WTC11 (cell line): ENCODE results near the gene FZD10. TPM values are rescaled to one million over a fixed set of nuclear protein-coding genes. Genes with fewer than 3 reads are reported as not detected.

Experiments used
- ATAC-seq: fragments of 200-7000 bp; cut with Tn5 transposase; 2 replicates; pipeline ENCODE4 v1.10.0; 2021; ENCODE audit warnings: mild to moderate bottlenecking, moderate library complexity
- CTCF ChIA-PET: fragments of 300-600 bp; sonication (Branson Sonifier 250); formaldehyde crosslinking; loops from one replicate; lab custom pipeline; 2021; ENCODE audit warnings: antibody characterized with exemption; lab: Charles Lee
- POLR2A ChIA-PET: fragments of 350-600 bp; sonication (Branson Sonifier 250); formaldehyde crosslinking; loops from one replicate; lab custom pipeline; 2021; ENCODE audit warnings: antibody characterized with exemption; lab: Charles Lee
- DNase-seq: peaks from one replicate; pipeline ENCODE4 v3.0.0; 2021; ENCODE audit warnings: low spot score
- H3K27ac Mint-ChIP-seq: 2 replicates; pipeline ENCODE4 v1.8.0; 2021; ENCODE audit warnings: mixed read lengths
- H3K27me3 Mint-ChIP-seq: 2 replicates; pipeline ENCODE4 v1.8.0; 2021; ENCODE audit warnings: low read depth, mild to moderate bottlenecking, moderate library complexity, mixed read lengths
- H3K36me3 Mint-ChIP-seq: 2 replicates; pipeline ENCODE4 v1.8.0; 2021; ENCODE audit warnings: mixed read lengths
- H3K4me1 Mint-ChIP-seq: 2 replicates; pipeline ENCODE4 v1.8.0; 2022; ENCODE audit warnings: mixed read lengths
- H3K4me3 Mint-ChIP-seq: 2 replicates; pipeline ENCODE4 v1.8.0; 2021; ENCODE audit warnings: mild to moderate bottlenecking, moderate library complexity, mixed read lengths
- H3K9me3 Mint-ChIP-seq: 2 replicates; pipeline ENCODE4 v1.8.0; 2021; ENCODE audit warnings: mixed read lengths
- ATF2 ChIP-seq: sonication (generic); formaldehyde crosslinking; IDR thresholded peaks from 2 replicates; pipeline ENCODE4 v1.8.1; 2022; ENCODE audit warnings: low read depth, missing genetic modification reagents, borderline replicate concordance
- ATF6 ChIP-seq: sonication (generic); formaldehyde crosslinking; IDR thresholded peaks from 2 replicates; pipeline ENCODE4 v1.8.1; 2023; ENCODE audit warnings: mild to moderate bottlenecking, missing genetic modification reagents
- CBFB ChIP-seq: sonication (generic); formaldehyde crosslinking; IDR thresholded peaks from 2 replicates; pipeline ENCODE4 v1.8.1; 2022; ENCODE audit warnings: mild to moderate bottlenecking, low read depth, missing genetic modification reagents
- ELF4 ChIP-seq: sonication (generic); formaldehyde crosslinking; IDR thresholded peaks from 2 replicates; pipeline ENCODE4 v1.8.1; 2022; ENCODE audit warnings: low read depth, mild to moderate bottlenecking, moderate library complexity, missing genetic modification reagents
- FOXK1 ChIP-seq: sonication (generic); formaldehyde crosslinking; IDR thresholded peaks from 2 replicates; pipeline ENCODE4 v1.8.0; 2022; ENCODE audit warnings: mild to moderate bottlenecking, moderate library complexity, missing genetic modification reagents
- NR3C1 ChIP-seq: sonication (generic); formaldehyde crosslinking; conservative IDR thresholded peaks from 2 replicates; pipeline ENCODE4 v1.8.1; 2023; ENCODE audit warnings: low read depth, mild to moderate bottlenecking, missing genetic modification reagents
- ZBTB43 ChIP-seq: sonication (generic); formaldehyde crosslinking; IDR thresholded peaks from 2 replicates; pipeline ENCODE4 v1.8.1; 2023; ENCODE audit warnings: mild to moderate bottlenecking, missing genetic modification reagents
- ZNF671 ChIP-seq: fragments of 250-450 bp; sonication (Bioruptor Pico); IDR thresholded peaks from 2 replicates; pipeline ENCODE4 v1.8.0; 2021; ENCODE audit warnings: mild to moderate bottlenecking
- total RNA-seq: library from RNA; stranded (reverse); gene quantifications from 3 replicates; pipeline ENCODE4 v1.2.3, GENCODE V29; 2021
- TF ChIP-seq, protein P1 (sequence below): sonication (generic); formaldehyde crosslinking; conservative IDR thresholded peaks from 2 replicates; pipeline ENCODE4 v1.8.1; 2022; ENCODE audit warnings: mild to moderate bottlenecking, missing genetic modification reagents
- TF ChIP-seq, protein P2 (sequence below): sonication (generic); formaldehyde crosslinking; IDR thresholded peaks from 2 replicates; pipeline ENCODE4 v1.8.0; 2022; ENCODE audit warnings: missing genetic modification reagents
- TF ChIP-seq, protein P3 (sequence below): fragments of 250-450 bp; sonication (Bioruptor Pico); IDR thresholded peaks from 2 replicates; pipeline ENCODE4 v1.8.0; 2021; ENCODE audit warnings: mild to moderate bottlenecking
- TF ChIP-seq, protein P4 (sequence below): sonication (generic); formaldehyde crosslinking; IDR thresholded peaks from 2 replicates; pipeline ENCODE4 v1.8.0; 2022; ENCODE audit warnings: mild to moderate bottlenecking, missing genetic modification reagents
- TF ChIP-seq, protein P5 (sequence below): sonication (generic); formaldehyde crosslinking; IDR thresholded peaks from 2 replicates; pipeline ENCODE4 v1.8.1; 2022; ENCODE audit warnings: missing genetic modification reagents, borderline replicate concordance
- TF ChIP-seq, protein P6 (sequence below): sonication (generic); formaldehyde crosslinking; IDR thresholded peaks from 2 replicates; pipeline ENCODE4 v1.8.0; 2023; ENCODE audit warnings: missing genetic modification reagents
- TF ChIP-seq, protein P7 (sequence below): sonication (generic); formaldehyde crosslinking; IDR thresholded peaks from 2 replicates; pipeline ENCODE4 v1.8.1; 2022; ENCODE audit warnings: low read depth, mild to moderate bottlenecking, moderate library complexity, missing genetic modification reagents, borderline replicate concordance

Gene FZD10
- total RNA-seq, 1 experiment from 2014 or later, result 1.1 TPM

DNA sequence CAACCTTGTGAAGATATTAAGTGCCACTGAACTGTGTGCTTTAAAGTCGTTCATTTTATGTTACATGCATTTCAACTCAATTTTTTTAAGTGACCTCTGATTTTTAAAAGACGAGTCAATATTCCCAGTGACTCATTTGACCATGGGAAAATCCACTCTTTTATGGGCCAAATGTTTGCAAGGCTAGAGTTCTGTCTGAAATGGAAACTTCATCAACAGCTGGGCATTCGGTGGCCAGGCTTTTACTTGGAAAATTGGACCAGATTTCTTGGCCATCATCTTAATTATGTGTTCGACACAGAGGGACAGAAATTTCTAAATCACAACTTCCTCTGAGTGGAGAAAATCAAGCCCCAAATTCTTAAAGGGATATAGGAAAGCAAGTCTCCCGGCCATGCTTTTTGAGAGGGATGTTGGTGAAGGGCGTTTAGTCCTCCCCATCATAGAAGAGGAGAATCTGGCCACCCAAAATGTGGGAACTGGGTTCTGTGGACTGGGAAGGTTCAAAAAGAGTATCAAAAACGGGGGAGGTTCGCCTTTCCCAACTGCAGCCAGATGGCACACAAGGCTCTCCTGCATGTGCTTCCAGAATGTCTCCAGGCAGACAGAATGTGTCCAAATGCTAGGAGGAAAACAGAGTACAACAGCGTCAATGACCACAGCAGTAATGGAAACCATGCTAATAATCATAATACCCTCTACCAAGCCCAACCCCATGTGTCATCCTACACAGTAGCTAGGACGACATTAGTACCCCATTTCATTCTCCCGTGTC lies 40.9 kb upstream of the FZD10 start:
- no peaks in the 10 kb centered on the region for H3K4me1 Mint-ChIP-seq
- TF ChIP-seq, protein P1, sequence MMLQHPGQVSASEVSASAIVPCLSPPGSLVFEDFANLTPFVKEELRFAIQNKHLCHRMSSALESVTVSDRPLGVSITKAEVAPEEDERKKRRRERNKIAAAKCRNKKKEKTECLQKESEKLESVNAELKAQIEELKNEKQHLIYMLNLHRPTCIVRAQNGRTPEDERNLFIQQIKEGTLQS (CRISPR knock-in tag), result no peak
- no peak for TF ChIP-seq FOXK1 (CRISPR knock-in tag)
- TF ChIP-seq CBFB (CRISPR knock-in tag), result no peak
- TF ChIP-seq ZNF671 (CRISPR knock-in tag), result no peak
- TF ChIP-seq ZBTB43, result no peak
- no peak for TF ChIP-seq ATF6 (CRISPR knock-in tag)
- TF ChIP-seq, protein P2, sequence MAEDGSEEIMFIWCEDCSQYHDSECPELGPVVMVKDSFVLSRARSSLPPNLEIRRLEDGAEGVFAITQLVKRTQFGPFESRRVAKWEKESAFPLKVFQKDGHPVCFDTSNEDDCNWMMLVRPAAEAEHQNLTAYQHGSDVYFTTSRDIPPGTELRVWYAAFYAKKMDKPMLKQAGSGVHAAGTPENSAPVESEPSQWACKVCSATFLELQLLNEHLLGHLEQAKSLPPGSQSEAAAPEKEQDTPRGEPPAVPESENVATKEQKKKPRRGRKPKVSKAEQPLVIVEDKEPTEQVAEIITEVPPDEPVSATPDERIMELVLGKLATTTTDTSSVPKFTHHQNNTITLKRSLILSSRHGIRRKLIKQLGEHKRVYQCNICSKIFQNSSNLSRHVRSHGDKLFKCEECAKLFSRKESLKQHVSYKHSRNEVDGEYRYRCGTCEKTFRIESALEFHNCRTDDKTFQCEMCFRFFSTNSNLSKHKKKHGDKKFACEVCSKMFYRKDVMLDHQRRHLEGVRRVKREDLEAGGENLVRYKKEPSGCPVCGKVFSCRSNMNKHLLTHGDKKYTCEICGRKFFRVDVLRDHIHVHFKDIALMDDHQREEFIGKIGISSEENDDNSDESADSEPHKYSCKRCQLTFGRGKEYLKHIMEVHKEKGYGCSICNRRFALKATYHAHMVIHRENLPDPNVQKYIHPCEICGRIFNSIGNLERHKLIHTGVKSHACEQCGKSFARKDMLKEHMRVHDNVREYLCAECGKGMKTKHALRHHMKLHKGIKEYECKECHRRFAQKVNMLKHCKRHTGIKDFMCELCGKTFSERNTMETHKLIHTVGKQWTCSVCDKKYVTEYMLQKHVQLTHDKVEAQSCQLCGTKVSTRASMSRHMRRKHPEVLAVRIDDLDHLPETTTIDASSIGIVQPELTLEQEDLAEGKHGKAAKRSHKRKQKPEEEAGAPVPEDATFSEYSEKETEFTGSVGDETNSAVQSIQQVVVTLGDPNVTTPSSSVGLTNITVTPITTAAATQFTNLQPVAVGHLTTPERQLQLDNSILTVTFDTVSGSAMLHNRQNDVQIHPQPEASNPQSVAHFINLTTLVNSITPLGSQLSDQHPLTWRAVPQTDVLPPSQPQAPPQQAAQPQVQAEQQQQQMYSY (CRISPR knock-in tag), result no peak
- TF ChIP-seq NR3C1 (CRISPR knock-in tag), result no peak
- TF ChIP-seq, protein P3, sequence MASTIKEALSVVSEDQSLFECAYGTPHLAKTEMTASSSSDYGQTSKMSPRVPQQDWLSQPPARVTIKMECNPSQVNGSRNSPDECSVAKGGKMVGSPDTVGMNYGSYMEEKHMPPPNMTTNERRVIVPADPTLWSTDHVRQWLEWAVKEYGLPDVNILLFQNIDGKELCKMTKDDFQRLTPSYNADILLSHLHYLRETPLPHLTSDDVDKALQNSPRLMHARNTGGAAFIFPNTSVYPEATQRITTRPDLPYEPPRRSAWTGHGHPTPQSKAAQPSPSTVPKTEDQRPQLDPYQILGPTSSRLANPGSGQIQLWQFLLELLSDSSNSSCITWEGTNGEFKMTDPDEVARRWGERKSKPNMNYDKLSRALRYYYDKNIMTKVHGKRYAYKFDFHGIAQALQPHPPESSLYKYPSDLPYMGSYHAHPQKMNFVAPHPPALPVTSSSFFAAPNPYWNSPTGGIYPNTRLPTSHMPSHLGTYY (CRISPR knock-in tag), result no peak
- TF ChIP-seq, protein P4, sequence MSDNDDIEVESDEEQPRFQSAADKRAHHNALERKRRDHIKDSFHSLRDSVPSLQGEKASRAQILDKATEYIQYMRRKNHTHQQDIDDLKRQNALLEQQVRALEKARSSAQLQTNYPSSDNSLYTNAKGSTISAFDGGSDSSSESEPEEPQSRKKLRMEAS (CRISPR knock-in tag), result no peak
- TF ChIP-seq, protein P5, sequence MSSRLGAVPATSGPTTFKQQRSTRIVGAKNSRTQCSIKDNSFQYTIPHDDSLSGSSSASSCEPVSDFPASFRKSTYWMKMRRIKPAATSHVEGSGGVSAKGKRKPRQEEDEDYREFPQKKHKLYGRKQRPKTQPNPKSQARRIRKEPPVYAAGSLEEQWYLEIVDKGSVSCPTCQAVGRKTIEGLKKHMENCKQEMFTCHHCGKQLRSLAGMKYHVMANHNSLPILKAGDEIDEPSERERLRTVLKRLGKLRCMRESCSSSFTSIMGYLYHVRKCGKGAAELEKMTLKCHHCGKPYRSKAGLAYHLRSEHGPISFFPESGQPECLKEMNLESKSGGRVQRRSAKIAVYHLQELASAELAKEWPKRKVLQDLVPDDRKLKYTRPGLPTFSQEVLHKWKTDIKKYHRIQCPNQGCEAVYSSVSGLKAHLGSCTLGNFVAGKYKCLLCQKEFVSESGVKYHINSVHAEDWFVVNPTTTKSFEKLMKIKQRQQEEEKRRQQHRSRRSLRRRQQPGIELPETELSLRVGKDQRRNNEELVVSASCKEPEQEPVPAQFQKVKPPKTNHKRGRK, result no peak
- TF ChIP-seq ATF2, result no peak
- TF ChIP-seq, protein P6, sequence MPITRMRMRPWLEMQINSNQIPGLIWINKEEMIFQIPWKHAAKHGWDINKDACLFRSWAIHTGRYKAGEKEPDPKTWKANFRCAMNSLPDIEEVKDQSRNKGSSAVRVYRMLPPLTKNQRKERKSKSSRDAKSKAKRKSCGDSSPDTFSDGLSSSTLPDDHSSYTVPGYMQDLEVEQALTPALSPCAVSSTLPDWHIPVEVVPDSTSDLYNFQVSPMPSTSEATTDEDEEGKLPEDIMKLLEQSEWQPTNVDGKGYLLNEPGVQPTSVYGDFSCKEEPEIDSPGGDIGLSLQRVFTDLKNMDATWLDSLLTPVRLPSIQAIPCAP (CRISPR knock-in tag), result no peak
- no peak for TF ChIP-seq ELF4
- TF ChIP-seq, protein P7, sequence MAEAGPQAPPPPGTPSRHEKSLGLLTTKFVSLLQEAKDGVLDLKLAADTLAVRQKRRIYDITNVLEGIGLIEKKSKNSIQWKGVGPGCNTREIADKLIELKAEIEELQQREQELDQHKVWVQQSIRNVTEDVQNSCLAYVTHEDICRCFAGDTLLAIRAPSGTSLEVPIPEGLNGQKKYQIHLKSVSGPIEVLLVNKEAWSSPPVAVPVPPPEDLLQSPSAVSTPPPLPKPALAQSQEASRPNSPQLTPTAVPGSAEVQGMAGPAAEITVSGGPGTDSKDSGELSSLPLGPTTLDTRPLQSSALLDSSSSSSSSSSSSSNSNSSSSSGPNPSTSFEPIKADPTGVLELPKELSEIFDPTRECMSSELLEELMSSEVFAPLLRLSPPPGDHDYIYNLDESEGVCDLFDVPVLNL, result no peak
- H3K4me3 Mint-ChIP-seq, result no peak overlapping the region
- peaks cover 17% of the 10 kb centered on the region for H3K27me3 Mint-ChIP-seq
- ChIA-PET POLR2A (no interaction called here), CTCF (no interaction called here)
- no peak overlapping the region for H3K27ac Mint-ChIP-seq
- no peak for ATAC-seq
- H3K9me3 Mint-ChIP-seq, result peaks cover 25% of the 10 kb centered on the region
- H3K36me3 Mint-ChIP-seq, result peaks cover 36% of the 10 kb centered on the region
- DNase-seq, result no peak
